ENCODE measurements around the gene CFLAR. TPM values are rescaled to one million over a fixed set of nuclear protein-coding genes. Genes with fewer than 3 reads are reported as not detected.
"Not testable (repeated sequence)": the region's sequence is repeated elsewhere in the genome, so short reads cannot be mapped to it uniquely, and the experiment has no call there.

The CFLAR gene
- total RNA-seq, 1 donor from 2014 or later, result 238 TPM

GRCh38 chr2:201137505-201138400 is 21.8 kb downstream of the CFLAR start:
- no peak for TF ChIP-seq CTCF (IDR thresholded peaks at IDR 0.05; ENCODE audit: borderline replicate concordance)
- Histone ChIP-seq H3K27ac (replicated peaks) (peak overlapping the region; percentile 100), H3K36me3 (peaks cover 96% of the 10 kb centered on the region), H3K27me3 (ENCODE audit: low read depth) (no peaks in the 10 kb centered on the region), H3K4me1 (peaks cover 87% of the 10 kb centered on the region), H3K9me3 (replicated peaks) (no peaks in the 10 kb centered on the region), H3K4me3 (no peak overlapping the region)
- no peak for DNase-seq
- intact Hi-C loops (cut with micrococcal nuclease), result no loop called here

- no peak for TF ChIP-seq CTCF (IDR thresholded peaks at IDR 0.05; ENCODE audit: borderline replicate concordance)
- peak overlapping the region; percentile 100 for H3K27ac ChIP-seq (replicated peaks)
- intact Hi-C loops (cut with micrococcal nuclease), result no loop called here
Observed at GRCh38 chr2:201138401-201138970, 22.5 kb downstream of the CFLAR start.

GRCh38 chr2:201138986-201139781 is 23.2 kb downstream of the CFLAR start:
- H3K36me3 ChIP-seq, result peaks cover 96% of the 10 kb centered on the region
- H3K27me3 ChIP-seq (ENCODE audit: low read depth); H3K9me3 ChIP-seq (replicated peaks); intact Hi-C loops (cut with micrococcal nuclease); DNase-seq: not testable (repeated sequence)
- H3K27ac ChIP-seq (replicated peaks), result peak overlapping the region; percentile 100
- H3K4me1 ChIP-seq, result peaks cover 87% of the 10 kb centered on the region
- peak overlapping the region; percentile 7 for H3K4me3 ChIP-seq

More at GRCh38 chr2:201138401-201138970, 22.5 kb downstream of the CFLAR start:
- no peaks in the 10 kb centered on the region for H3K9me3 ChIP-seq (replicated peaks)
- H3K36me3 ChIP-seq, result peaks cover 96% of the 10 kb centered on the region
- no peak for DNase-seq
- H3K4me3 ChIP-seq, result peak overlapping the region; percentile 7
- peaks cover 87% of the 10 kb centered on the region for H3K4me1 ChIP-seq
- H3K27me3 ChIP-seq (ENCODE audit: low read depth), result no peaks in the 10 kb centered on the region

- TF ChIP-seq CTCF (IDR thresholded peaks at IDR 0.05; ENCODE audit: borderline replicate concordance), result no peak
- intact Hi-C loops (cut with micrococcal nuclease), result no loop called here
- H3K36me3 ChIP-seq, result peaks cover 99% of the 10 kb centered on the region
Observed at GRCh38 chr2:201139836-201140604, 24.1 kb downstream of the CFLAR start.

GRCh38 chr2:201144101-201145051 is 28.4 kb downstream of the CFLAR start:
- Histone ChIP-seq H3K4me3 (no peak overlapping the region), H3K4me1 (peaks cover 75% of the 10 kb centered on the region), H3K27ac (replicated peaks) (no peak overlapping the region), H3K36me3 (peaks cover 87% of the 10 kb centered on the region), H3K9me3 (replicated peaks) (no peaks in the 10 kb centered on the region), H3K27me3 (ENCODE audit: low read depth) (no peaks in the 10 kb centered on the region)
- intact Hi-C loops (cut with micrococcal nuclease), result no loop called here
- DNase-seq, result no peak
- TF ChIP-seq CTCF (IDR thresholded peaks at IDR 0.05; ENCODE audit: borderline replicate concordance), result no peak

More at GRCh38 chr2:201139836-201140604, 24.1 kb downstream of the CFLAR start:
- Histone ChIP-seq H3K27me3 (ENCODE audit: low read depth) (no peaks in the 10 kb centered on the region), H3K4me1 (peaks cover 84% of the 10 kb centered on the region), H3K27ac (replicated peaks) (peak overlapping the region; percentile 100), H3K4me3 (no peak overlapping the region), H3K9me3 (replicated peaks) (no peaks in the 10 kb centered on the region)
- DNase-seq, result no peak

All from left ventricle myocardium inferior (tissue), 1 donor.